AG09309 (cell line): ENCODE measurements around the gene EIF3D.

Experiments
- DNase-seq: peaks from one replicate; pipeline ENCODE4 v3.0.0-alpha.2; 2010; ENCODE audit warnings: low read depth
- H3K4me3 ChIP-seq: 2 replicates; pipeline ENCODE4 v1.5.1; 2011; ENCODE audit warnings: mild to moderate bottlenecking, low read depth, low read length, moderate library complexity; ENCODE audit not compliant: control insufficient read depth
- CTCF ChIP-seq: IDR thresholded peaks from 2 replicates; pipeline ENCODE4 v1.5.1; 2011; ENCODE audit warnings: mild to moderate bottlenecking, low read depth, low read length, inconsistent platforms; ENCODE audit not compliant: insufficient read depth, control insufficient read depth; ENCODE audit errors: missing control alignments

The EIF3D gene

GRCh38 chr22:36497910-36498665, 30.9 kb downstream of the EIF3D start:
- no peak overlapping the region for H3K4me3 ChIP-seq
- TF ChIP-seq CTCF: no peak
- DNase-seq: no peak

GRCh38 chr22:36493690-36494110, 35.3 kb downstream of the EIF3D start:
- H3K4me3 ChIP-seq: no peak overlapping the region
- no peak for TF ChIP-seq CTCF
- no peak for DNase-seq

GRCh38 chr22:36492109-36492508, 36.9 kb downstream of the EIF3D start:
- no peak for DNase-seq
- TF ChIP-seq CTCF: no peak
- H3K4me3 ChIP-seq: no peak overlapping the region

- no peak for DNase-seq
- H3K4me3 ChIP-seq: no peak overlapping the region
- no peak for TF ChIP-seq CTCF
These were observed 37.8 kb downstream of the EIF3D start for GRCh38 chr22:36491155-36491554.

- peak; percentile 82 for TF ChIP-seq CTCF
- no peak for DNase-seq
These were observed 42.2 kb downstream of the EIF3D start for GRCh38 chr22:36486619-36487384.

GRCh38 chr22:36481393-36482168, 47.4 kb downstream of the EIF3D start, which contains the start of gene TXN2:
Gene TXN2 (minus strand): TSS chr22:36481640. CDS start chr22:36480837, 803 bp downstream.
- peak within 1 kb of the TSS; percentile 61 for H3K4me3 ChIP-seq
- no peak for DNase-seq
- no peak for TF ChIP-seq CTCF

More at GRCh38 chr22:36486619-36487384, 42.2 kb downstream of the EIF3D start:
- no peak overlapping the region for H3K4me3 ChIP-seq
